A204.1 (cell line): Measurements from ENCODE around the gene GALNTL6.
"Not testable (repeated sequence)": the region's sequence is repeated elsewhere in the genome, so short reads cannot be mapped to it uniquely, and the experiment has no call there.

ENCODE experiments used
- FAIRE-seq: peaks from 2 replicates; lab custom pipeline; 2012; peaks lifted over from hg19 to GRCh38; lab: Jason Lieb, UNC

Gene GALNTL6

DNA sequence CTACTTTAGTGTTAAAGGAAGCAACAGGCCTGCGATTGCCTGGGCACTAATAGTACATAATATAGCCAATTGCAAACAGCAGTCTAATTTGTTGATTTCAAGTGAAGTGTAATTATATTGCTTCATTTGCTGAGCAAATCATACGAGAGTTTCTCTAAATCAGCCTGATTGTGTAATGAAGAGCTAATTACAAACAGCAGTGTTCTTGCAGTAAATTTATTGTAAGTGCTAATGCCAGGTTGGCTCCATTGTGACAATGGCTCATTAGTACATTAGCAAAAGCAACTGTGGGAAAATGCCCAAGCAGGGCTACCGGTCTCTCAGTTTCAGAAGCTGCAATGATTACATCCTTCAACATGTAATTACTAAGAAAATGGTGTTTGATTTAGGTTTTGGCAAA, 591.5 kb downstream of the GALNTL6 start:
- FAIRE-seq, result no peak

GRCh38 chr4:172410363-172410762, 597.2 kb downstream of the GALNTL6 start:
- no peak for FAIRE-seq

GRCh38 chr4:172411149-172411548, 597.9 kb downstream of the GALNTL6 start:
- no peak for FAIRE-seq

GRCh38 chr4:172412851-172413580, 599.8 kb downstream of the GALNTL6 start:
- no peak for FAIRE-seq

- not testable (repeated sequence) for FAIRE-seq
Observed at GRCh38 chr4:172428979-172429378, 615.8 kb downstream of the GALNTL6 start.

- FAIRE-seq, result no peak
Observed at GRCh38 chr4:172480471-172480870, 667.3 kb downstream of the GALNTL6 start.

- FAIRE-seq, result no peak
Observed at GRCh38 chr4:172481802-172482508, 668.8 kb downstream of the GALNTL6 start.

DNA sequence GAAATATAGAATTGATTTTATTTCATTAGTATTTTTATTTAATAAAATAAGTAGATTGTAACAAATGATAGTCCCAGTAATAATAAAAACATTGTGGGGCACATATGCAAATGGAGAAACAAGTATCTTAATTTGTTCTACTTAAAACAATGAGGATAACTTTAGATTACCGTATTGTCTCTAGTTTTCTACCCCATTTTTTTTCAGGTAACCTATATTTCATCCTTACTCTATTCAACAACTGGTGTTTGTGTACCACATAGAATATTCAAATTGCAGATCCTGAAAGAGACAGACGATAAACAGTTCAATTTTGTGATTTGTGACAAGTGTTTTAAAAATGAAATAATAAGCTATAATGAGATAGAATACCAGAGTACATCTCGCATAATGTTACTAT, 671.8 kb downstream of the GALNTL6 start:
- FAIRE-seq, result no peak

GRCh38 chr4:172486531-172486930, 673.3 kb downstream of the GALNTL6 start:
- no peak for FAIRE-seq

DNA sequence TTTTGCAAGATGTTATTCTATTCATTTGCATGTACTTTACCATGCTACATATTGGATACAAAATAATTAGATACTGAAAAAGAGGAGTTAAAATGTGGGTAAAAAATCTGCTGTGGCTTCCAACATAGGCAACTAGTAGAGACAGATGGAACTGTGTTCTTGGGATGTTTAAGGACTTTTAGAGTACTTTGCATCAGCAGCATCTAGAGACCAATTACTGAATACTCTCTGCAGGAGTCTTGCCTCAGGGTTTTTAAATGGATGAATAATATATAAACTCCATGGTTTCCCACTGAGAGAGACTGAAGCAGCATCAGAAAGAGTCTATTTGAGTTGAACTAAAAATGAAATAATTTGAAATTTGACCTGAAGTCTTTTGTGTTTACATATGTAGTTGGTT, 676.7 kb downstream of the GALNTL6 start:
- FAIRE-seq, result no peak

DNA sequence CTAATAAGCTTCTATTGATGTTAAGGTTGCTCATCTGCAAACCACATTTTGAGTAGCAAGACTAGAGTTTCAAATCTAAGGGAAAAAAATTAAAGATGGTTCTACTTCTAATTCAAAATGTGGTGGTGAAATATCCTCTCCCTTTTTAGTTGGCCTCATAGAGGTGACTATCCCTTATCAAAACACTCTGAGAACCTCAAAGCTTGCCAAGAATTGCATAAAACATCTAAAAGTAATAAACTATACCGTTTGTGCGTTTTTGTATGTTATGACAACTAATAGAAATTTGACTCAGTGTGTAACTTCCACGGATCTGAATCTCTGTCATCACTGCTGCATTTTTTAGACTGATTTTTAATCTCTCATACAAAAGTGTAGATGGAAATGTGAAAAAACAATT, 682.6 kb downstream of the GALNTL6 start:
- no peak for FAIRE-seq

DNA sequence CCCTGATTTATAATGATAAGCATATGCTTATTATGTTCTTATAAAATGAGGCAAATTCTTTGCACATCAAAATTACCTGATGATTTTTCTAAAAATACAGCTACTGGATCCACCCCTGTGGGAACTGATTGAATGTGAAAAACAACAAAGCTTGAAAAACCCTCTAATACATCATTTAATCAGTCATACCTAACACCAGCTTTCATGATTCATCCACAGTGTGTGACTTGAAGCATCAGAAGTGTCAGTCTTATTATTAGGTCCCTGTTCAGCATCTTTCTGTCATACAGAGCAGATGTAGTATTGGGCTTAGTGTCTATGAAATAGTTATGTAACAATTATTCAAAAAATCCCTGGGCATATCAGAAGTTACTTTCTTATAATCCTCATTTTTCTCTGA, 684.1 kb downstream of the GALNTL6 start:
- FAIRE-seq, result no peak

GRCh38 chr4:172514011-172514410, 700.8 kb downstream of the GALNTL6 start:
- FAIRE-seq, result no peak

DNA sequence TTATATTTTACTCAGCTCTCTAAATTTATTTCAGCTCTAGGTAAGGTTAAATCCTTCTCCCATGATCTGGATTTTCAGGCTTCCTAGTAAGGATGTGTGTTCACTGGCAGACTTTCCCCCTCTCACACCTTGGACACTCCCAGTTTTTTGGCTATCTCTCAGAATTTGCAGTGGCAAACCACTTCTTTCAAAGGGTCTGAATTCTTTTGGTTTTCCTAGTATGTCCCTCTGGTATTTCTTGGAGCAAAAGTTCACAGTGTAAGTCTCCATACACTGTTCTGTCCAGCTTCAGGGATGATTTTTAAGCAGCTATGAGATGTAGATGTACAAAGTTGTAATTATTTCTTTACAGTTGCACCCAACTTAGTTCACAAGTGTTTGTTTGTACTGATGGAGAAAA, 701.6 kb downstream of the GALNTL6 start:
- FAIRE-seq, result no peak

GRCh38 chr4:172515266-172515879, 702.2 kb downstream of the GALNTL6 start:
- no peak for FAIRE-seq

DNA sequence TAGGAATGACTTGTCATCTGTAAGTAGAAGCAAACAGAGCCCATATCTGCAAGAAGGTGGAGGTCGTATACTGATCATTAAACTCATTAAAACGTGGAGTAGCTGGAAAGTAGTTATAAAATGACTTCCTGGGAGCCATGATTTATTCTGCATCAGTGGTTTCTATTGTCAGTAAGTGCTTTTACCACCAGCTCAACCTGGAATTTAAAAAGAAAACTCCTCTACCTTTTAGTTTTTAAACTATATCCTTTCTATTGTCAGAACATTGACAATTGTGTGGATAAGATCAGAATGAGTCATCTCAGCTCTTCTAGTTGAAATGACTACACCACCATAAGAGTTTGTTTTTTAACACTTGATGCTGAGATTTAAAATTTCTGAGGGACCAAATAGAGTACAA, 704.2 kb downstream of the GALNTL6 start:
- no peak for FAIRE-seq

DNA sequence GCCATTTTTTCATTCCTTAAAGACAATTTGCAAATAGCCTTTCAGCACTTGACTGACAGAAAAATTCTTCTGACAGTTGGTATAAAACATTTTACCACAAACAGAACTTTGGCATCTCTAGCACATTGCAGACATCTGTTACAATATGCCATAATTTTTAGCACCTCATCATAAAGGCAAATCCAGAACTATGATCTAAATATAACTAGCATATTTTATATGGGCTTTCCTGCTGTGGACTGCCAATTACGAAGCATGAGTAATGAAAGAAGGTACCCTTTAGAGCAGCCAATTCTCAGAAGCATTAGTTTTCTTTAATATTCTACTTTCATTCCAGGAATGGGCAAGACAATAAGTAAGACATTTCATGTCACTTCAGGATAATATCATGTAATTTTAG, 708.0 kb downstream of the GALNTL6 start:
- FAIRE-seq, result no peak

- FAIRE-seq, result no peak
Observed at GRCh38 chr4:172521680-172522079, 708.5 kb downstream of the GALNTL6 start.

- FAIRE-seq, result no peak
Observed at GRCh38 chr4:172543249-172543648, 730.0 kb downstream of the GALNTL6 start.

- no peak for FAIRE-seq
Observed at GRCh38 chr4:172546782-172547181, 733.6 kb downstream of the GALNTL6 start.

- no peak for FAIRE-seq
Observed at GRCh38 chr4:172547724-172548123, 734.5 kb downstream of the GALNTL6 start.

GRCh38 chr4:172553216-172553615, 740.0 kb downstream of the GALNTL6 start:
- no peak for FAIRE-seq

GRCh38 chr4:172554588-172554987, 741.4 kb downstream of the GALNTL6 start:
- FAIRE-seq, result no peak

DNA sequence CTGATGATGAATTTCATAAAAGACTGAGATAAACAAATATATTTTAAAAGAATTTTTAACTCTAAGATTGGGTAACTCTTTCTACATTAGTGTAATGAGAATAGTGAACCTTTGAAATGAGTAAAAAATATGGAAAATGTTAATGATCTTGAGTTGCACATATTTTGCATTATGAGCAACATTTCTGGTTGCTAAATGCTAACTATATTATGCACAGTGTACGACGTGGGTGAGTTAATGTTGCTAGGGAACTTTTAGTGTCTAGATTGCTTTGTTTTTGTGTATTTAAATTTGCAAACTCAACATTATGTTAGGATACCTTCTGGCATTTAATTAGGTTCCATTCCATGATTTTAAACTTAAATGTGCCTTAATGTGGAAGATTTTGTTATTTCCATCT, 742.5 kb downstream of the GALNTL6 start:
- FAIRE-seq, result no peak
